A172 (cell line): ENCODE data around the gene AKT1. TPM values are rescaled to one million over a fixed set of nuclear protein-coding genes. Genes with fewer than 3 reads are reported as not detected.
"Not testable (repeated sequence)": the region's sequence is repeated elsewhere in the genome, so short reads cannot be mapped to it uniquely, and the experiment has no call there.

Experiments
- DNase-seq: peaks from one replicate; pipeline ENCODE4 v3.0.0-alpha.2; 2015; ENCODE audit warnings: low spot score
- total RNA-seq: library from RNA; depleted of rRNA; stranded (reverse); fragments of >200 nt; shearing (Covaris generic); gene quantifications from 2 replicates; pipeline ENCODE4 v1.2.3, GENCODE V29; 2014

AKT1 gene
- total RNA-seq, 1 experiment from 2014 or later, result 107 TPM

DNA sequence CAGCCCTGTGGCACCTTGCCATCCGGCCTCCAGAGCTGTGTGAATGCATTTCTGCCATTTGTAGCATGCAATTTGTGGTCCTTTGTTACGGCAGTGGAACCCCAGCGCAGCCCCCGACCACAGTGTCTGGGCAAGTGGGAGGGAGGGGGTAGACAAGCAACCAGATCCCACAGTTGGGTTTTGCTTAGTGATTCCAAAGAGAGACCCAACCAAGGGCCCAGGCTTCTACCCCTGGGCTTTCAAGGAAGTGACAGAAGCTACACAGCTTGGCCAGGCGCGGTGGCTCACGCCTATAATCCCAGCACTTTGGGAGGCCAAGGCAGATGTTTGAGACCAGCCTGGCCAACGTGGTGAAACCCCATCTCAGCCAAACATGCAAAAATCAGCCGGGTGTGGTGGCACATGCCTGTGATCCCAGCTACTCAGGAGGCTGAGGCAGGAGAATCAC lies 23.2 kb upstream of the AKT1 start:
- DNase-seq, result no peak

- no peak for DNase-seq
These were observed 22.6 kb upstream of the AKT1 start for GRCh38 chr14:104817930-104818713.

DNA sequence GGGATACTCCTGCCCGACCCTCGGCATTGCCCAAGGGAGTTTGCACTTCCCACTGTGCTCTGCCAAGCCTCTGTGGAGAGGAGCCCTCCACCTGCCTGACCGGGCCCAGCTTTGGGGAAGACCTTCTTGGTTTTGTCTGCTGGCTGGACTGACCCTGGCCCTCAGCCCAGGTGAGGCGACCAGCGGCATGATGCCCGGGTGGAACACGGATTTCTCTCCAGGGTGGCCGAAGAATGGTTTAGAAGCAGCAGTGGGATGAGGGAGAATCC lies 21.0 kb upstream of the AKT1 start:
- no peak for DNase-seq

- DNase-seq, result not testable (repeated sequence)
These were observed 19.2 kb upstream of the AKT1 start for GRCh38 chr14:104814701-104815100.

DNA sequence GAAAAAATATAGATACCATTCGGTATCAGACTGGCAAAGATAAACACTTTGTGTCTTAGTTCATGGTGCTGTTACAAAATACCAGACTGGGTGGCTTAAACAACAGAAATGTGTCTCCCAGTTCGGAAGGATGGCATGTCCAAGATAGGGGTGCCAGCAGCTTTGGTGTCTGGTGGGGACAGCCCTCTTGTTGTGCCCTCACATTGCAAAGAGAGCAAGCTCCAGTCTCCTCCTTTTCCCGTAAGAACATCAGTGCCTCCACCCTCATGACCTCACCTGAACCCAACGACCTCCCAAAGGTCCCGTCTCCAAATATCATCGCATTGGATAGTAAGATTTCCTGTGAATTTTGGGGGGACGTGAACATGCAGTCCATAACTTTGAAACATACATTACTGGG lies 17.7 kb upstream of the AKT1 start:
- DNase-seq, result no peak

DNA sequence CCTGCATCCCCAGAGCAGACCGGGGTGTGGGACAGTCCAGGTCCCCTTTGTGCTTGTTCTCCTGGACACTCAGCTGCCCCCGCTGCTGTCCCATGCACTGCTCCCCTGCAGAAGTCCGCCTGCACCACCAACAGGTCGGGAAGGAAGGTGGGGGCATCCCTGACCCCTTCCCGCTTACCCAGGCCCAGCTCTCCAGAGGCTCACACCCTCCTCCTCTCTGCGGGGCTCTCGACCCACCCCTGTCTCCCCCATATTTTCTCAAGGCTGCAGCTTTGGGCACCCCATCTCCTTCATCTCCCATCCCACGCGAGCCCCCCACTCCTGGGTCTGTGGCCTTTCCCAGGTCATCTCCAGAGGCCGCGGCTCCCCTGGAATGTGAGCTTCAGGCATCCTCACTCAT lies 14.8 kb upstream of the AKT1 start:
- no peak for DNase-seq

DNA sequence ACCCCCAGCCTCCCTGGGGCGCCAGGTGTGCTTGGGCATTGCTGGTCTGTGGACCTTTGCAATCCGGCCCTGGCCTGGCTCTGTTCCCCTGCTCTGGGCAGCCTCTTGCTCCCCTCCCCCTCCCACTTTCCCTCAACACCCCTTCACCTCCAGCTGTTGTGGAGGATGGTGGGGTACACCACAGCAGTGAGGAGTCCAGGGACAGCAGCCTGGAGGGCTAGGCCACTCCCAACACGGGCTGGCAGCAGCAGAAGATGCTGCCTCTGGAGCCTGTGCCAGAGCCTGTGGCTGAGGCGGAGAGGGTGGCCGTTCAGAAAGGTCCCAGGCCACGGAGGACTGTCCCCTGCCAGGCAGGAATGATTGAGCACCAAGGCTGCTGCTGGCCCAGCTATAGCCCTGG lies 12.9 kb upstream of the AKT1 start:
- no peak for DNase-seq

DNA sequence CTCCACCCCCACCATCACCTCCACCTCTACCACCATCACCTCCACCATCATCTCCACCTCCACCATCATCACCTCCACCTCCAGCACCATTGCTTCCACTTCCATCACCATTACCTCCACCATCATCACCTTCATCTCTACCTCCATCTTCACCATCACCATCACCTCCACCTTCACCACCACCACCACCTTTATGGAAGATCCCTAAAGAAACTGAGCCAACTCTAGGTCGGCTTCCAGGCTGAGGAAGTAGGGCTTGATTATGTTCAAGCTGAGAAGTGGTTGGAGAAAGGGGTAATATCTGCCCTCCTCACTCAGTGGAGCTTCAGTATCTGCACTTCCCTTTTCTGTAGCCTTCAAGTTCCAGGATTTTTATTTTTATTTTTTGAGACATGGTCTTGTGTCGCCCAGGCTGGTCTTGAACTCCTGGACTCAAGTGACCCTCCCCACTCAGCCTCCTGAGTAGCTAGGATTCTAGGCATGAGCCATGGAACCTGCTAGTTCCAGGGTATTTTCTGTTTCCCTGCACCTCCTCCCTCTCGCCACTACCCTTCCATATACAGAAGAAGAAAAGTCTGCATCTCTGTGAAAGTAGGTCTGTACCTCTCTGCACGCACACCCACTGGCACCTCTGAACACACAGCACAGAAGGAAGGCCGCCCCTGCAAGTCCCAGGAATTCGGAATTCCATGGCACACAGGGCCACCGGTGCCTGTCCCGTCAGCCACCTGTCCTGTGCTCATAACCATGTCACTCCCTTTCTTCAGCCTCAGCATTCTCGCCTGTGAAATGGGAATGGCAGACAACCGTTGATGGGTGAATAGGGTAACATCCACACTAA lies 11.3 kb upstream of the AKT1 start:
- no peak for DNase-seq

GRCh38 chr14:104805941-104806624 lies 10.5 kb upstream of the AKT1 start:
- no peak for DNase-seq

GRCh38 chr14:104805326-104805678 lies 9.8 kb upstream of the AKT1 start:
- DNase-seq, result peak; percentile 66

GRCh38 chr14:104804481-104805325 lies 9.2 kb upstream of the AKT1 start:
- no peak for DNase-seq

GRCh38 chr14:104803912-104804410 lies 8.4 kb upstream of the AKT1 start:
- DNase-seq, result no peak

- no peak for DNase-seq
These were observed 7.8 kb upstream of the AKT1 start for GRCh38 chr14:104803280-104803911.

- DNase-seq, result no peak
These were observed 7.0 kb upstream of the AKT1 start for GRCh38 chr14:104802394-104803184.

GRCh38 chr14:104801520-104802393 lies 6.2 kb upstream of the AKT1 start:
- DNase-seq, result no peak

DNA sequence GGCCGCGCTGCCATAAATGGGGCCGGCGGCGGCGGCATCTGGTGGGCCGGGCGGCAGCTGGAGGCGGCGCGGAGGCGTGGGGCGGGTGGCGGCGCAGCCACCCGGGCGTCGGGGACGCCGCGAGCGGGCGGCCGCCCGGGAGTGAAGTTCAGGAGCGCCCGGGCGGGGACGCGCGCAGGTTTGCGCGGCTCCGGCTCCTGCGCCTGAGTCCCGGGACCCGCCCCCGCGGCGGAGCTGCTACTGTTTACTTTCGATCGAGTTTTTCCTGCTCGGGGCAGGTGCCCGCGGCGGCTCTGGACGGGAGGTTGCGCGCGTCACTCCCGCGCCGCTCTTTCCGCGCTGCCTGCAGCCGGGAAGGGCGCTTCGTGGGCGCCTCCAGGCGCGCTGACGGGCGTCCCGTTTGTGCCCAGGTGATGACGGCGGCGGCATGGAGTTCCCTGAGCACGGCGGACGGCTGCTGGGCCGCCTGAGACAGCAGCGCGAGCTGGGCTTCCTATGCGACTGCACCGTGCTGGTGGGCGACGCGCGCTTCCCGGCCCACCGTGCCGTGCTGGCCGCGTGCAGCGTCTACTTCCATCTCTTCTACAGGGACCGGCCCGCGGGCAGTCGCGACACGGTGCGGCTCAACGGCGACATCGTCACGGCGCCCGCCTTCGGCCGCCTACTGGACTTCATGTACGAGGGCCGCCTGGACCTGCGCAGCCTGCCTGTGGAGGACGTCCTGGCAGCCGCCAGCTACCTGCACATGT lies 5.4 kb upstream of the AKT1 start, which contains the start of gene ZBTB42:
Gene ZBTB42 (plus strand): TSS at position 331 of the 749 bp plus-strand sequence. CDS start 97 bp downstream, at position 428.
- no peak for DNase-seq

DNA sequence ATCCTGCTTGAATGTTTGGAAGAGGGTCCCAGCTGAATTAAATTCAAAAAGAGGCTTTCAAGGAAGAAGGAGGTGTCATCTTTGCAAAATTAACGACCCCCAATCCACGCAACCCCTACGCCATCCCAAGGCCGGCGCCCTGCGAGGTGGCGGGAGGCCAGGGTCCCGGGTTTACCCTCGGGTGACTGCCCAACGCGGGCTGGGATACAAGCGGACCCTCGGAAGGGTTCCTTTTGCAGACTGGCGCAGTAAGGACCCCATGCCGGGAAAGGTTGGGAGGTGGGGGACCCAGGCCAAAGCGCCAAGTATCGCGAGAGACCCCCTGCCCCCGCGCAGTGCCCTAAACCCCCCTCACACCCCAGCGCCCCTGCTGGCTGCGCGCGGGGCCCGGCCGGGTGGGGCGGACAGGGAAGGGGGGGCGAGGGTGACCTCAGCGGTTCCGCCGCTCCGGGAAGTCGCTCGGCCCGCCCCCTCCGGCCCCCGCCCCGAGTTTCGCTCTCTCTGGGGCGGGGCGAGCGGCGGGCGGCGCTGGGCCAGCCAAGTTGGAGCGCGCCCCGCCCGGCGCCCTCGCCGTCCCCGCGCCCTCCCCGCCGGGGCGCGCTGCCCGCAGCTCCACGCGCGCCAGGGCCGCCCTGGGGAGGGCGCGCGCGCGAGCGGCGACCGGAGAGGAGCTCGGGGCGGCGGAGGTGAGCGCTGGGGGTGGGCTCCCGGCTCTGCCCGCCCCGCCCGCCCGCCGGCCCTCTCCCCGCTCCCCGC lies 4.6 kb upstream of the AKT1 start:
- no peak for DNase-seq
